Endothelial cell (in vitro differentiated cells): ENCODE results near the gene SEMA6B. TPM values are rescaled to one million over a fixed set of nuclear protein-coding genes. Genes with fewer than 3 reads are reported as not detected.

Experiments used
- DNase-seq: peaks from one replicate; pipeline ENCODE4 v3.0.0; 2021; ENCODE audit warnings: low spot score
- H3K27ac Mint-ChIP-seq: one replicate; pipeline ENCODE4 v1.8.0; 2021; ENCODE audit warnings: mixed read lengths, inconsistent platforms; ENCODE audit not compliant: unreplicated experiment
- H3K27me3 Mint-ChIP-seq: one replicate; pipeline ENCODE4 v1.8.0; 2021; ENCODE audit warnings: mild to moderate bottlenecking, moderate library complexity, mixed read lengths, inconsistent platforms; ENCODE audit not compliant: unreplicated experiment
- H3K36me3 Mint-ChIP-seq: one replicate; pipeline ENCODE4 v1.8.0; 2021; ENCODE audit warnings: mild to moderate bottlenecking, low read depth, mixed read lengths, inconsistent platforms; ENCODE audit not compliant: unreplicated experiment
- H3K4me1 Mint-ChIP-seq: one replicate; pipeline ENCODE4 v1.8.0; 2021; ENCODE audit warnings: mild to moderate bottlenecking, mixed read lengths, inconsistent platforms; ENCODE audit not compliant: unreplicated experiment
- H3K4me3 Mint-ChIP-seq: one replicate; pipeline ENCODE4 v1.8.0; 2021; ENCODE audit warnings: mild to moderate bottlenecking, mixed read lengths, inconsistent platforms; ENCODE audit not compliant: unreplicated experiment
- H3K9me3 Mint-ChIP-seq: one replicate; pipeline ENCODE4 v1.8.0; 2021; ENCODE audit warnings: mixed read lengths, inconsistent platforms; ENCODE audit not compliant: unreplicated experiment
- CTCF ChIP-seq: fragments of 200-600 bp; sonication (generic); IDR thresholded peaks from one replicate; pipeline ENCODE4 v1.5.0; 2021; ENCODE audit warnings: antibody characterized with exemption; ENCODE audit not compliant: unreplicated experiment
- total RNA-seq: library from RNA; stranded (reverse); fragmentation: NEBNext Ultra II Directional; extraction: Animal tissue kit (Norgen Biotek cat#: 25700); gene quantifications from one replicate; pipeline ENCODE4 v1.2.1, GENCODE V29; 2021; ENCODE audit not compliant: unreplicated experiment

SEMA6B gene
- total RNA-seq, 1 donor from 2014 or later, result 43.7 TPM

- no peak for TF ChIP-seq CTCF
- H3K36me3 Mint-ChIP-seq, result no peaks in the 10 kb centered on the region
- H3K4me1 Mint-ChIP-seq, result peaks cover 5% of the 10 kb centered on the region
- no peaks in the 10 kb centered on the region for H3K9me3 Mint-ChIP-seq
- DNase-seq, result no peak
- peaks cover 11% of the 10 kb centered on the region for H3K27me3 Mint-ChIP-seq
- H3K4me3 Mint-ChIP-seq, result no peak overlapping the region
- no peak overlapping the region for H3K27ac Mint-ChIP-seq
Measured at GRCh38 chr19:4521888-4522242, 37.6 kb downstream of the SEMA6B start.

GRCh38 chr19:4521170-4521887 lies 38.2 kb downstream of the SEMA6B start:
- H3K9me3 Mint-ChIP-seq, result no peaks in the 10 kb centered on the region
- no peak for DNase-seq
- no peak for TF ChIP-seq CTCF
- no peaks in the 10 kb centered on the region for H3K36me3 Mint-ChIP-seq
- H3K4me1 Mint-ChIP-seq, result peaks cover 5% of the 10 kb centered on the region
- H3K27me3 Mint-ChIP-seq, result peaks cover 11% of the 10 kb centered on the region
- peak overlapping the region; percentile 23 for H3K4me3 Mint-ChIP-seq
- H3K27ac Mint-ChIP-seq, result no peak overlapping the region

GRCh38 chr19:4519521-4520277 lies 39.8 kb downstream of the SEMA6B start:
- H3K27ac Mint-ChIP-seq, result peak overlapping the region; percentile 74
- H3K4me1 Mint-ChIP-seq, result peaks cover 3% of the 10 kb centered on the region
- no peaks in the 10 kb centered on the region for H3K9me3 Mint-ChIP-seq
- peaks cover 14% of the 10 kb centered on the region for H3K27me3 Mint-ChIP-seq
- H3K36me3 Mint-ChIP-seq, result no peaks in the 10 kb centered on the region
- H3K4me3 Mint-ChIP-seq, result no peak overlapping the region
- no peak for TF ChIP-seq CTCF
- DNase-seq, result no peak

GRCh38 chr19:4519172-4519496 lies 40.4 kb downstream of the SEMA6B start:
- H3K27me3 Mint-ChIP-seq, result peaks cover 15% of the 10 kb centered on the region
- peaks cover 3% of the 10 kb centered on the region for H3K4me1 Mint-ChIP-seq
- H3K4me3 Mint-ChIP-seq, result no peak overlapping the region
- H3K27ac Mint-ChIP-seq, result no peak overlapping the region
- H3K9me3 Mint-ChIP-seq, result no peaks in the 10 kb centered on the region
- no peak for TF ChIP-seq CTCF
- no peak for DNase-seq
- no peaks in the 10 kb centered on the region for H3K36me3 Mint-ChIP-seq
